ENCODE measurements around the gene SLC6A2. TPM values are rescaled to one million over a fixed set of nuclear protein-coding genes. Genes with fewer than 3 reads are reported as not detected.

The SLC6A2 gene
- total and polyA plus RNA-seq, 2 experiments from 2014 or later: 1.3 to 3.4 TPM

DNA sequence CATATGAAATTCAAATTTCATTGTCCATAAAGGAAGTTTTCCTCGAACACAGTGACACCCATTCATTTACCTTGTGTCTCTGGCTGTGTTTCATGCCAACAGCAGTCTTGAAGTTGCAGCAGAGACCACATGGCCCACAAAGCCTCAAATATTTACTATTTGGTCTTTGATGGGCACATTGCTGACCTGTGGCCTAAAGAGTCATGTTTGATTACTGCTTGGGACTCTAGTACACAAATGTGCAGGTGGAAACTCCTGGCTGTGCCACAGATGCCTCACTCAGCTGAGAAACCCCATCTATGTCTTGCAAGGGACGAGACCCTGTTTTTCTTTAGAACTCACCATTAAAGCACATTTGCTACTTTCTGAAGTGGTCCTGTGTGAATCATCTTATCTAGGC, 76.7 kb downstream of the SLC6A2 start:
- Histone ChIP-seq H3K27me3 (no peaks in the 10 kb centered on the region), H3K27ac (no peak overlapping the region), H3K36me3 (no peaks in the 10 kb centered on the region), H3K4me3 (no peak overlapping the region), H3K9me3 (ENCODE audit: low read depth) (no peaks in the 10 kb centered on the region), H3K4me1 (ENCODE audit: low read depth) (no peaks in the 10 kb centered on the region)
- DNase-seq (ENCODE audit: low read depth in 1 of 2, low spot score in 1 of 2): no peak
- TF ChIP-seq, protein P1, sequence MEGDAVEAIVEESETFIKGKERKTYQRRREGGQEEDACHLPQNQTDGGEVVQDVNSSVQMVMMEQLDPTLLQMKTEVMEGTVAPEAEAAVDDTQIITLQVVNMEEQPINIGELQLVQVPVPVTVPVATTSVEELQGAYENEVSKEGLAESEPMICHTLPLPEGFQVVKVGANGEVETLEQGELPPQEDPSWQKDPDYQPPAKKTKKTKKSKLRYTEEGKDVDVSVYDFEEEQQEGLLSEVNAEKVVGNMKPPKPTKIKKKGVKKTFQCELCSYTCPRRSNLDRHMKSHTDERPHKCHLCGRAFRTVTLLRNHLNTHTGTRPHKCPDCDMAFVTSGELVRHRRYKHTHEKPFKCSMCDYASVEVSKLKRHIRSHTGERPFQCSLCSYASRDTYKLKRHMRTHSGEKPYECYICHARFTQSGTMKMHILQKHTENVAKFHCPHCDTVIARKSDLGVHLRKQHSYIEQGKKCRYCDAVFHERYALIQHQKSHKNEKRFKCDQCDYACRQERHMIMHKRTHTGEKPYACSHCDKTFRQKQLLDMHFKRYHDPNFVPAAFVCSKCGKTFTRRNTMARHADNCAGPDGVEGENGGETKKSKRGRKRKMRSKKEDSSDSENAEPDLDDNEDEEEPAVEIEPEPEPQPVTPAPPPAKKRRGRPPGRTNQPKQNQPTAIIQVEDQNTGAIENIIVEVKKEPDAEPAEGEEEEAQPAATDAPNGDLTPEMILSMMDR (IDR thresholded peaks at IDR 0.05; ENCODE audit: low read depth, low read length): no peak

DNA sequence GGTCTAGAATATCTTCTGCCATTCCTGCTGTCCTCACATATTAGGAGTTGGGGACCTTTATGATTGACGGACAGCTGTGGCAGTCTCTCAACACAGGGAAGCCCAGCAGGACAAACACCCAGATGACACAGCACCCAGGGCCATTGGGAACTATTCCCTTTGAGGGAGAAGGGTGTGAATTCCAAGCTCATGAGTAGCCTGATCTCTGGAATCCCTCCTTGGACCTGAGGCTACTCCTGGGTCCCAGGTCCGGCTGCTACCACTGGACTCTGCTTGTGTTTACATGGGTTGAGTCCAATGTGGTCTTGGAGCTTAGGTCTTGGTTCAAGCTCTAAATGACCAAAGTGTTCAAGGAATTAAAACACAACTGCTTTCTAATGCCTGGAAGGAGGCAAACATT, 78.9 kb downstream of the SLC6A2 start:
- DNase-seq (ENCODE audit: low read depth in 1 of 2, low spot score in 1 of 2): no peak
- H3K27me3 ChIP-seq: no peaks in the 10 kb centered on the region
- TF ChIP-seq, protein P1 (IDR thresholded peaks at IDR 0.05; ENCODE audit: low read depth, low read length): no peak

DNA sequence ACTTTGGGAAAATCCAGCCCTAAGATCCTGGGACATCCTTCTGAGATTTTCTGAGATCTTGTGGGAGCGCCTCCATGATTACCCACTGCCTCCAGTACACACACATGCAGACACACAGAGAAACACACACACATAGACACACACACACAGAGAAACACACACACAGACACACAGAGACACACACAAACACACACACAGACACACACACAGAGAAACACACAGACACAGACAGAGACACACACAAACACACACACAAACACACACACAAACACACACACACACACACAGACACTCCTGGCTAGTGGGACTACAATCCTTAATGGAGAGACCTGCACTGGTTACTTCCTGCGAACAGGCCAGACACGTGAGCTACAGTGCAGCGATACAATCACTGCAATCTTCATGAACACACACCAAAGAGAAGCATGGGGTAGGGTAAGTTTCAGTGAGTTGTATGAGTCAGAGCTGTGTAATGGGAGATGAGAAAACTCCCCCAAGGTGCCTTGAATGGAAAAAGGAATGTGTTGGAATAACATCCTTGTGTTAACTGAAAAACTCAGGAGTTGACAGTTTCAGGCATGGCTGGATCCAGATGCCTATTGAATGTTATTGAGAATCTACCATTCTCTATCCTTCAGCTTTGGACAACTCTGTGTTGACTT, 79.5 kb downstream of the SLC6A2 start:
- Histone ChIP-seq H3K27ac (no peak overlapping the region), H3K4me3 (no peak overlapping the region), H3K27me3 (no peaks in the 10 kb centered on the region), H3K36me3 (no peaks in the 10 kb centered on the region), H3K4me1 (ENCODE audit: low read depth) (no peaks in the 10 kb centered on the region), H3K9me3 (ENCODE audit: low read depth) (no peaks in the 10 kb centered on the region)
- TF ChIP-seq, protein P1 (IDR thresholded peaks at IDR 0.05; ENCODE audit: low read depth, low read length): no peak
- DNase-seq (ENCODE audit: low read depth in 1 of 2, low spot score in 1 of 2): no peak

More for the DNA sequence above, 78.9 kb downstream of the SLC6A2 start:
- Histone ChIP-seq H3K4me3 (no peak overlapping the region), H3K27ac (no peak overlapping the region), H3K36me3 (no peaks in the 10 kb centered on the region), H3K9me3 (ENCODE audit: low read depth) (no peaks in the 10 kb centered on the region), H3K4me1 (ENCODE audit: low read depth) (no peaks in the 10 kb centered on the region)

DNA sequence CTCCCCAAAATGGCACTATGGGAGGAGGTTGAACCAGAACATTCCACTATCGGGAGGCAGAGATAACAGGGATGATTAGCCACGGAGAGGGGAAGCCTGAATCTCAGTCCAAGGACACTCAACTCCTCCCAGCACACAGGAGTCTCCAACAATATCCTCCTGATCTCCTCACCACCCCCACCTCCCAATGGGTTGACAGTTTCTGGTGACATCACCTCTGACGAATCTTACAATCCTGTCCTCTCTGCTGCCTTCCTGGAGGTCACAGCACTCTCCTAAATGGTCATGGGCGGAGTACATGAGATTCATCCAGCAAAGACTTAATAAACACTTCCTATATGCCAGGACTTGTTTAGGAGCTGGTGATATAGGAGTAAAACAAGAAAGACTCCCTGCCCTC, 80.9 kb downstream of the SLC6A2 start:
- Histone ChIP-seq H3K9me3 (ENCODE audit: low read depth) (no peaks in the 10 kb centered on the region), H3K27ac (no peak overlapping the region), H3K4me3 (no peak overlapping the region), H3K36me3 (no peaks in the 10 kb centered on the region), H3K27me3 (no peaks in the 10 kb centered on the region), H3K4me1 (ENCODE audit: low read depth) (no peaks in the 10 kb centered on the region)
- TF ChIP-seq, protein P1 (IDR thresholded peaks at IDR 0.05; ENCODE audit: low read depth, low read length): no peak
- DNase-seq (ENCODE audit: low read depth in 1 of 2, low spot score in 1 of 2): no peak

DNA sequence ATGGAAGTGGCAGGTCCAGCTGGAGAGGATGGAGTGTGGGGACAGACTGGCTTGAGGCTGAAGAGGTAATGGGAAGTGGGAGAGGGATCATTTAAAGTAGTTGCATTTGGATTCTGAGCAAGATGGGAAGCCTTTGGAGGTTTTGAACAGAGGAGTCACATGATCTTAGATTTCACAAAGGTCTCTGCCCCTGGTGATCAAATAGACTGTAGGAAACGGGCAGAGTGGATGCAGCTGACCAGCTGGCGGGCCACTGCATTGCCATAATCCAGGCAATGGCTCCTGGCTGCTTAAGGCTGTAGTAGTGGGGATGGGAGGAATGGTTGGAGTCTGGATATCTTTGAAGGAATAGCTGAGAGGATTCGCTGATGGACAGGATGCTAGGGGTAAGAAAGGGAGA, 81.5 kb downstream of the SLC6A2 start:
- Histone ChIP-seq H3K27ac (no peak overlapping the region), H3K36me3 (no peaks in the 10 kb centered on the region), H3K4me1 (ENCODE audit: low read depth) (no peaks in the 10 kb centered on the region), H3K4me3 (no peak overlapping the region), H3K9me3 (ENCODE audit: low read depth) (no peaks in the 10 kb centered on the region), H3K27me3 (no peaks in the 10 kb centered on the region)
- DNase-seq (ENCODE audit: low read depth in 1 of 2, low spot score in 1 of 2): no peak
- TF ChIP-seq, protein P1 (IDR thresholded peaks at IDR 0.05; ENCODE audit: low read depth, low read length): no peak

Measured in cardiac muscle cell (in vitro differentiated cells and primary cell).